ENCODE results near the gene LDHB. TPM values are rescaled to one million over a fixed set of nuclear protein-coding genes. Genes with fewer than 3 reads are reported as not detected.

The LDHB gene
- total RNA-seq, 4 donors from 2014 or later, result 482 to 965 (median 598) TPM

DNA sequence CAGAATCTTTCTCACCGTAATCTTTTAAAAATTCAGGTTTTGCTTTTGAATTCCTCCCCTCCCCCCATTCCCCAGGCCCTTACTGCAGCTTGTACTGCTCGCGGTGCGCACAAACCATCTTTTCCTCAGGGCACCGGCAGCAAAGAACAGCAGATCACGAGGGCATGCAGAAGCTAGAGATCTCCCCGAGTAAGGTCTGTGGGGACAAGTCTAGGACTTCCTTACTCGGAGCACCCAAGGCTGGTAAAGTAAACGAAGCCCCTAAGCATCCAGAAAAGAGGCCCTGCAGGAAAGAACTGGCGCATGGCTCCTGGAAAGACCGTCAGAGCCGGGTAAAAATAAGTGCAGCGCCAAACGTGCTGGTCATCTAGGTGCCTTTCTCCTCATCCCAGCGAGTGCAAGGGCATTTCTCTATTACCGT is 727 bp downstream of the LDHB start:
- TF ChIP-seq, protein P1, sequence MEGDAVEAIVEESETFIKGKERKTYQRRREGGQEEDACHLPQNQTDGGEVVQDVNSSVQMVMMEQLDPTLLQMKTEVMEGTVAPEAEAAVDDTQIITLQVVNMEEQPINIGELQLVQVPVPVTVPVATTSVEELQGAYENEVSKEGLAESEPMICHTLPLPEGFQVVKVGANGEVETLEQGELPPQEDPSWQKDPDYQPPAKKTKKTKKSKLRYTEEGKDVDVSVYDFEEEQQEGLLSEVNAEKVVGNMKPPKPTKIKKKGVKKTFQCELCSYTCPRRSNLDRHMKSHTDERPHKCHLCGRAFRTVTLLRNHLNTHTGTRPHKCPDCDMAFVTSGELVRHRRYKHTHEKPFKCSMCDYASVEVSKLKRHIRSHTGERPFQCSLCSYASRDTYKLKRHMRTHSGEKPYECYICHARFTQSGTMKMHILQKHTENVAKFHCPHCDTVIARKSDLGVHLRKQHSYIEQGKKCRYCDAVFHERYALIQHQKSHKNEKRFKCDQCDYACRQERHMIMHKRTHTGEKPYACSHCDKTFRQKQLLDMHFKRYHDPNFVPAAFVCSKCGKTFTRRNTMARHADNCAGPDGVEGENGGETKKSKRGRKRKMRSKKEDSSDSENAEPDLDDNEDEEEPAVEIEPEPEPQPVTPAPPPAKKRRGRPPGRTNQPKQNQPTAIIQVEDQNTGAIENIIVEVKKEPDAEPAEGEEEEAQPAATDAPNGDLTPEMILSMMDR (IDR thresholded peaks at IDR 0.05; ENCODE audit: low read depth), result no peak

DNA sequence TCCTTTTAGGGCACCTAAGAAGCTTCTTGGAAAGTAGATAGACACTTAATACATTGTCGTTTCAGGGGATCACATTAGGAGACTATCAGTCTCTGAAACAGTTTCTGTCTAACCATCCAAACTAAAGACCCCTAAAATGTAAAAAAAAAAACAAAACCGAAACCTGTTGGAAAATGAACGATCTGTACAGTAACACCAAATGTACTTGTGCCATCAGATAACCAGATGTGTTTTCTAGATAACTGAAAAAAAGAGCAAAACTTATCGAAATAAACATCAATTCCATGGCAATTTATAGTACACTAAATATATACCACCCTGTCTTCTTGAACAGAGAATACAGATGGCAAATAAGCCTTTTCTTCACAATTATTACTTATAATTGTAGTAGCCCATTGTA is 2.1 kb downstream of the LDHB start:
- TF ChIP-seq, protein P1 (IDR thresholded peaks at IDR 0.05; ENCODE audit: low read depth), result no peak

DNA sequence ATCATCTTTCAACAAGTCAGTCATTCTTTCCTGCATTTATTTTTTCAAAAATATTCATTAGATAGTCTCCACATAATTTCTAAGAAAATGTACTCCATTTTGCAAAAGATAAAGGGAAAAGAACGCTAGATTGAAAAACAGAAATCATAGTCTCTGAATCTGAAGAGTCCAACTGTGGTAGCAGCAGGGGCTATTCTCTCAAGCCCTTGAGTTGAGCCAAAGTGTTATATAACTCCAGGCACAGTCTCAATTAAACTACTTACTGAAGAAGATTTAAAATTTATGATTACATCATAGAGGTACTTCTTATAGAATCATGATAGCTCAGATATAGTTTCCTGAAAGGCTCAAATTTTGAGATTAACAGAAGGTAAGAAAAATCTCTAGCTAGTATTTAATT is 5.8 kb downstream of the LDHB start:
- TF ChIP-seq, protein P1 (IDR thresholded peaks at IDR 0.05; ENCODE audit: low read depth), result no peak

DNA sequence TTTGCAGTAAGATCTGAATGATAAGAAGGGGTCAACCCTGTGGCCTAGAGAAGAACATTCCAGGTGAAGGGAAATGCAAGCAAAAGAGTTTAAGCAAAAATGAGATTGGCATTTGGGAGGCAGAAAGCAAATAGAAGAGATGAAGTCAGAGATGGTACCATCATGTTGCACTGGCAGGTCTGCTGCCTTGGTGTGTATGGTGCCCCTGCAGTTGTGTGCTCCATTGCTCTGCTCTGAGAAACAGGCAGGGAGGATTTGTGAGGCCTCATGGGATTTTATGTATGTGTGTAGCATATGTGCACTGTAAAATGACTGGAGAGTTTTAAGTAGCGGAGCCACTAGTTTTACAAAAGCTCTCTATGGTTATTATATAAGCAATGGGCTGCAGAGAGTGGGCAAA is 6.6 kb downstream of the LDHB start:
- TF ChIP-seq, protein P1 (IDR thresholded peaks at IDR 0.05; ENCODE audit: low read depth), result no peak

DNA sequence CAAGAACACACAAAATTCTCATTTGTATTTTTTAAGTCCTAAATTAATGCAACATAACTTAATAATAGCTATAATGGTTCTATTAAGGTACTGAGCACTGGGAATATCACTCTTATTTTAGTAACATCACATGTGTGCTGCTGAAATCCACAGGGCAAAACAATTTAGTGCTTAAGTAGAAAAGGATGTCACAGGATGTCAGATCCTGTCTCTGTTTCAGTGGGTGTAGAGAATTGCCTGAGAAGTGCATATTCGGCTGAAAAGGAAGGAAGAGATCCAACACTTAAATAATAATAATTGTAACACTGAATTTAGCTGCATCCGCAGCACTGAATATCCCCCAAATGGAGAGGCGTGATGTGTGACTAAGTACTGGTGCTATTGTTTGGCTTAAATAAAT is 8.6 kb downstream of the LDHB start:
- TF ChIP-seq, protein P1 (IDR thresholded peaks at IDR 0.05; ENCODE audit: low read depth), result no peak

DNA sequence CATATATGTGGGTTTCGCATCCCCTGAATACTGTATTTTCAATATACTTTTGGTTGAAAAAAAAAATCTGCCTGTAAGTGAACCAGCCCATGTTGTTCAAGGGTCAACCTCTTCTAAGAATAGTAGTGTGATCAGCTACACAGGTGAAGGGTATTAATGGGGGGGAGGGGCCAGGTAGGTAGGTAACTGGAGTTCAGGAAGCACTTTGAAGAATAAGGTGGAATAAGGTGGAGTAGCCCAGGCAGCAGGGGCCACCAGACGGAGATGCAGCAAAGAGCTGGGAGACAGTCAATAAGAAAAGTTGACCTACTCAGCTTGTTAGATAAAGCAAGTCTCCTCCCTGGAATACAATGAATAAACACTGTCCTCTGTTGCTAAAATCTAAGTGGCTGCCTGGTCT is 9.3 kb downstream of the LDHB start:
- TF ChIP-seq, protein P1 (IDR thresholded peaks at IDR 0.05; ENCODE audit: low read depth), result no peak

DNA sequence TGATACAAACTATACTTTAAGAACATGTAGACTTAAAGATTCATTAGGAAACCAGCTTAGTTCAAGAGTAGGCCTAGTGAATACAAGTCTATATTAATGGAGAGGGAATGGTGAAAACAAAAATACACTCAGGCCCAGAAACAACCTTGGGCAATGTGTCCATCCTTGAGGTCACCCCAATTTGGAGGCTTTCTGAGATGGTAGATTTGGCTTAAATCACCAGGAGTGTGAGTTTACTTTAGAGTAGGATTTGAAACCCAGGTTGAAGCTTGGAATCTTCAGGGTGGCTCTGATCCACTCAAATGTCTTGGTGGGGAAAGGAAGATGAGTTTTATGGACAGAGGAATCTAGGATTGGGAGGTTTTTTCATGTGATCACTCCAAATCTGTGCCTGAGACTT is 10.5 kb downstream of the LDHB start:
- TF ChIP-seq, protein P1 (IDR thresholded peaks at IDR 0.05; ENCODE audit: low read depth), result no peak

Data from subcutaneous adipose tissue (tissue), 4 donors.